Glutamatergic neuron (in vitro differentiated cells): ENCODE results near the gene ACER1. TPM values are rescaled to one million over a fixed set of nuclear protein-coding genes. Genes with fewer than 3 reads are reported as not detected.
"Not testable (repeated sequence)": the region's sequence is repeated elsewhere in the genome, so short reads cannot be mapped to it uniquely, and the experiment has no call there.

ENCODE experiments used
- DNase-seq: peaks from one replicate; pipeline ENCODE4 v3.0.0; 2022
- H3K27ac Mint-ChIP-seq: one replicate; pipeline ENCODE4 v1.8.0; 2020; ENCODE audit warnings: mild to moderate bottlenecking, mixed read lengths, inconsistent platforms; ENCODE audit not compliant: unreplicated experiment
- H3K27me3 Mint-ChIP-seq: one replicate; pipeline ENCODE4 v1.8.0; 2020; ENCODE audit warnings: mild to moderate bottlenecking, moderate library complexity, mixed read lengths, inconsistent platforms; ENCODE audit not compliant: unreplicated experiment
- H3K36me3 Mint-ChIP-seq: one replicate; pipeline ENCODE4 v1.8.0; 2020; ENCODE audit warnings: mild to moderate bottlenecking, mixed read lengths, inconsistent platforms; ENCODE audit not compliant: unreplicated experiment
- H3K4me1 Mint-ChIP-seq: one replicate; pipeline ENCODE4 v1.8.0; 2020; ENCODE audit warnings: mild to moderate bottlenecking, low read depth, mixed read lengths, inconsistent platforms; ENCODE audit not compliant: unreplicated experiment
- H3K4me3 Mint-ChIP-seq: one replicate; pipeline ENCODE4 v1.8.0; 2020; ENCODE audit warnings: mild to moderate bottlenecking, mixed read lengths, inconsistent platforms; ENCODE audit not compliant: unreplicated experiment
- H3K9me3 Mint-ChIP-seq: one replicate; pipeline ENCODE4 v1.8.0; 2020; ENCODE audit warnings: mild to moderate bottlenecking, moderate library complexity, mixed read lengths, inconsistent platforms; ENCODE audit not compliant: unreplicated experiment
- total RNA-seq: library from RNA; stranded (reverse); fragmentation: NEBNext Ultra II Directional; extraction: Animal tissue kit (Norgen Biotek cat#: 25700); gene quantifications from one replicate; pipeline ENCODE4 v1.2.1, GENCODE V29; 2021; ENCODE audit not compliant: unreplicated experiment
- TF ChIP-seq, protein P1 (sequence below): fragments of 200-600 bp; sonication (generic); IDR thresholded peaks from one replicate; pipeline ENCODE4 v1.5.0; 2021; ENCODE audit not compliant: partially characterized antibody, unreplicated experiment

ACER1 gene
- total RNA-seq, 1 donor from 2014 or later = not detected

DNA sequence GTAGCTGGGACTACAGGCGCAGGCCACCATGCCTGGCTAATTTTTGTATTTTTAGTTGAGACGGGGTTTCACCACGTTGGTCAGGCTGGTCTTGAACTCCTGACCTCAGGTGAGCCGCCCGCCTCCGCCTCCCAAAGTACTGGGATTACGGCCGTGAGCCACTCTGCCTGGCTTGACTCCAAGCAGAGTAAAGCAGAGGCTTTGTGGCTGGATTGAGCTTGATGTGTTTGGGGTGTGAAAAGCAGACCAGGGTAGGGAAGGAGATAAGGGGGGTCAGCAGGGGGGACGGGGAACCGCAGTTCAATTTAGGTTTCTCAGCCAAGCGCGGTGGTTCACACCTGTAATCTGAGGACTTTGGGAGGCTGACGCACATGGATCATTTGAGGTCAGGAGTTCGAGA is 23.8 kb upstream of the ACER1 start:
- peak overlapping the region; percentile 24 for H3K27ac Mint-ChIP-seq
- no peaks in the 10 kb centered on the region for H3K4me1 Mint-ChIP-seq
- H3K4me3 Mint-ChIP-seq = no peak overlapping the region
- H3K9me3 Mint-ChIP-seq = peaks cover 6% of the 10 kb centered on the region
- no peak for DNase-seq
- peaks cover 3% of the 10 kb centered on the region for H3K27me3 Mint-ChIP-seq
- TF ChIP-seq, protein P1, sequence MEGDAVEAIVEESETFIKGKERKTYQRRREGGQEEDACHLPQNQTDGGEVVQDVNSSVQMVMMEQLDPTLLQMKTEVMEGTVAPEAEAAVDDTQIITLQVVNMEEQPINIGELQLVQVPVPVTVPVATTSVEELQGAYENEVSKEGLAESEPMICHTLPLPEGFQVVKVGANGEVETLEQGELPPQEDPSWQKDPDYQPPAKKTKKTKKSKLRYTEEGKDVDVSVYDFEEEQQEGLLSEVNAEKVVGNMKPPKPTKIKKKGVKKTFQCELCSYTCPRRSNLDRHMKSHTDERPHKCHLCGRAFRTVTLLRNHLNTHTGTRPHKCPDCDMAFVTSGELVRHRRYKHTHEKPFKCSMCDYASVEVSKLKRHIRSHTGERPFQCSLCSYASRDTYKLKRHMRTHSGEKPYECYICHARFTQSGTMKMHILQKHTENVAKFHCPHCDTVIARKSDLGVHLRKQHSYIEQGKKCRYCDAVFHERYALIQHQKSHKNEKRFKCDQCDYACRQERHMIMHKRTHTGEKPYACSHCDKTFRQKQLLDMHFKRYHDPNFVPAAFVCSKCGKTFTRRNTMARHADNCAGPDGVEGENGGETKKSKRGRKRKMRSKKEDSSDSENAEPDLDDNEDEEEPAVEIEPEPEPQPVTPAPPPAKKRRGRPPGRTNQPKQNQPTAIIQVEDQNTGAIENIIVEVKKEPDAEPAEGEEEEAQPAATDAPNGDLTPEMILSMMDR = no peak
- no peaks in the 10 kb centered on the region for H3K36me3 Mint-ChIP-seq

DNA sequence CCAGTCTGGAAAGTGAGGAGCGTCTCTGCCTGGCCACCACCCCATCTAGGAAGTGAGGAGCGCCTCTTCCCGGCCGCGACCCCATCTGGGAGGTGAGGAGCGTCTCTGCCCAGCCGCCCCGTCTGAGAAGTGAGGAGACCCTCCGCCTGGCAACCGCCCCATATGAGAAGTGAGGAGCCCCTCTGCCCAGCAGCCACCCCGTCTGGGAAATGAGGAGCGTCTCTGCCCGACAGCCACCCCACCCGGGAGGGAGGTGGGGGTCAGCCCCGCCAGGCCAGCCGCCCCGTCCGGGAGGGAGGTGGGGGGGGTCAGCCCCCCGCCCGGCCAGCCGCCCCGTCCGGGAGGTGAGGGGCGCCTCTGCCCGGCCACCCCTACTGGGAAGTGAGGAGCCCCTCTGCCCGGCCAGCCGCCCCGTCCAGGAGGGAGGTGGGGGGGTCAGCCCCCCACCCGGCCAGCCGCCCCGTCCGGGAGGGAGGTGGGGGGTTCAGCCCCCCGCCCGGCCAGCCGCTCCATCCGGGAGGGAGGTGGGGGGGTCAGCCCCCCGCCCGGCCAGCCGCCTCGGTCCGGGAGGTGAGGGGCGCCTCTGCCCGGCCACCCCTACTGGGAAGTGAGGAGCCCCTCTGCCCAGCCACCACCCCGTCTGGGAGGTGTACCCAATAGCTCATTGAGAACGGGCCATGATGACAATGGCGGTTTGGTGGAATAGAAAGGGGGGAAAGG is 22.1 kb upstream of the ACER1 start:
- H3K27ac Mint-ChIP-seq, H3K4me3 Mint-ChIP-seq, H3K27me3 Mint-ChIP-seq, H3K9me3 Mint-ChIP-seq, H3K4me1 Mint-ChIP-seq, DNase-seq, H3K36me3 Mint-ChIP-seq: not testable (repeated sequence)

DNA sequence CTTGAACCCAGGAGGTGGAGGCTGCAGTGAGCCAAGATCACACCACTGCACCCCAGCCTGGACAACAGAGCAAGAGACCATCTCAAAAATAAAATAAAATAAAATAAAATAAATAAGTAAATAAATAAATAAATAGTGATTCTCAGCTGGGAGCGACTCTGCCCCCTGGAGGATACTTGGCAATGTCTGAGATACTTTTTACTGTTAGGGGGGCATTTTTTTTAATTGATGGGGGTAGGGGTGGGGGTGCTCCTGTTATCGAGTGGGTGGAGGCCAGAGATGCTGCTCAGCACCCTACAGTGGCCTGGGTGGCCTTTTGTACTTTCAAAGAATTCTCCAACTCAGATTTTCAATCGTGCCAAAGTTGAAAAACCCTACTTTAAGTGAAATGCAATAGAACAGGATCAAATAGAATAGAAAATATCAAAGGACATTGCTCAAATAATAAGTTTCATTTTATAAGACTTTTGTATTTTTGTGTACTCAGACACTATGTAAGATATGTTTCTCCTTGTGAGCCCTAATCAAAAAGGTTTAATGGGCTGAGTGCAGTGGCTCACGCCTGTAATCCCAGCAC is 20.8 kb upstream of the ACER1 start:
- Mint-ChIP-seq H3K4me1 (no peaks in the 10 kb centered on the region), H3K9me3 (peaks cover 2% of the 10 kb centered on the region), H3K4me3 (no peak overlapping the region), H3K27ac (no peak overlapping the region), H3K36me3 (no peaks in the 10 kb centered on the region), H3K27me3 (no peaks in the 10 kb centered on the region)
- no peak for DNase-seq
- TF ChIP-seq, protein P1 = no peak

DNA sequence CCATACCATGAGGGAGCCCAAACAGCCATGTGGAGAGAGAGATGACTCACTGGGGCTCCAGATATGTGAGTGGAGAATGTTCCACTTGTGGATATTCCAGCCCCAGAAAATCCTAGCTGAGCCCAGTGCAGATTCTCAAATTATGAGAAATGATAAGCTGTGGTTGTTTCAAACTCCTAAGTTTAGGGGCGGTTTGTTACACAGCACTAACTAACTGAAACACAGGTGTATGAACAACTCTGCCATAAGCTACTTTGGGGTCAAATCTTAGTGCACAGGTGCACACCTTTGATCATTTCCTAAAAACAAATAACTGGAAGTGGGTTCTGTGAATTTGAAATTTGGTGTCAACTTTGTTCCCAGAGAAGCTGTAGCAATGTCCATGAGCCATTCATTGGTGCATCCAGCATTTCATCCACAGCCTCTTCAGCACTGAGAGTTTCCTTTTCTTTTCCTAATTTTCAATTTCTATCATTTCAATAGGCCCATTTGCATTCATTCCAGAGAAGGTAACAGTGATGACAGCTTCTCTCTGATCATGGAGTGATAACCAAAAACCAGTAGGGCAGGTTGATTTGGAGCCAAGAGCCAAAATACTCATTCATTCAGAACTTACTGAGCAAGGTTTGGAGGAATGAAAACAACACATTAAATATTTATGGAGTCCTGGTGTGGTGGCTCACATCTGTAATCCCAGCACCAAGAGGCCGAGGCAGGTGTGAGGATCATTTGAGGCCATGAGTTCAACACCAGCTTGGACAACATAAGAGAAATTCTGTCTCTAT is 19.2 kb upstream of the ACER1 start:
- Mint-ChIP-seq H3K9me3 (peaks cover 2% of the 10 kb centered on the region), H3K27ac (no peak overlapping the region), H3K36me3 (no peaks in the 10 kb centered on the region), H3K4me3 (no peak overlapping the region), H3K27me3 (no peaks in the 10 kb centered on the region), H3K4me1 (no peaks in the 10 kb centered on the region)
- DNase-seq = no peak
- TF ChIP-seq, protein P1 = no peak

DNA sequence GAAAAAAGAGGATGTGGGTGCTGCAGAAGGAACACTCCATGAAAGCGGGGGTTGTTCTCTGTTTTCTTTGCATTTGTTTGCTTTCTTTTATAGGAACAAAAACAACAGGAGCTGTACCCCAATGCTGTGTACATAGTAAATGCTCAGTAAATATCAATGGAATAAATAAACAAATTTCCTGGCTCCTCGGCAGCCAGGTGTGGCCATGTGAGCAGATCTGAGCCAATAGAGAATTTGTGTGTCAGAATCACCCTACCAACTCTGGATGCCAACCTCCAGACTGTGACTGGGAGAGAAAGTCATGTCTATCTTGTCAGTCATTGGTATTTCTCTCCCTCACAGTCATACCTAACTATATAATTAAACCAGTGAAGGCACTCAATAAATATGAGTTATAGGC is 17.3 kb upstream of the ACER1 start:
- TF ChIP-seq, protein P1 = no peak
- Mint-ChIP-seq H3K27me3 (no peaks in the 10 kb centered on the region), H3K9me3 (peaks cover 2% of the 10 kb centered on the region), H3K4me3 (no peak overlapping the region), H3K36me3 (no peaks in the 10 kb centered on the region), H3K27ac (no peak overlapping the region), H3K4me1 (no peaks in the 10 kb centered on the region)
- DNase-seq = no peak

DNA sequence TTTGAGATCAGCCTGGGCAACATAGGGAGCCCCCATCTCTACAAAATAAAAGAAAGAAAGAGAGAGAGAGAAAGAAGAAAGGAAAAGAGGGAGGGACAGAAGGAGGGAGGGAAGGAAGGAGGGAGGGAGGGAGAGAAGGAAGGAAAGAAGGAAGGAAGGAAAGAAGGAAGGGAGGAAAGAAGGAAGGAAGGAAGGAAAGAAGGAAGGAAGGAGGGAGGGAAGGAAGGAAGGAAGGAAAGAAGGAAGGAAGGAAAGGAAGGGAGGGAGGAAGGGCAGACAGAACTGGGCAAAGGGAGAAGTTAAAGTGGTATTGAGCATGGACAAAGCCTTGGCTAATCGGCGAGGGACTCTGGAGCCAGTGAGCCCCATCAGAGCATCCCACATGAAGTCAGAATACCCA is 15.9 kb upstream of the ACER1 start:
- H3K27me3 Mint-ChIP-seq, H3K9me3 Mint-ChIP-seq, H3K4me3 Mint-ChIP-seq, H3K36me3 Mint-ChIP-seq, DNase-seq, H3K4me1 Mint-ChIP-seq, H3K27ac Mint-ChIP-seq: not testable (repeated sequence)
